HUES6 (cell line): Measurements from ENCODE around the gene CDC42EP1.
"Not testable (repeated sequence)": the region's sequence is repeated elsewhere in the genome, so short reads cannot be mapped to it uniquely, and the experiment has no call there.

Source experiments
- H3K27ac ChIP-seq: 2 replicates; pipeline ENCODE4 v1.7.0; 2013; ENCODE audit warnings: low read depth, mild to moderate bottlenecking, low read length, inconsistent platforms
- H3K27me3 ChIP-seq: 2 replicates; pipeline ENCODE4 v1.6.1; 2013; ENCODE audit warnings: low read length; ENCODE audit not compliant: control insufficient read depth, insufficient read depth
- H3K36me3 ChIP-seq: 2 replicates; pipeline ENCODE4 v1.6.1; 2013; ENCODE audit warnings: low read length; ENCODE audit not compliant: control insufficient read depth, insufficient read depth
- H3K4me1 ChIP-seq: 2 replicates; pipeline ENCODE4 v1.6.1; 2013; ENCODE audit warnings: low read length; ENCODE audit not compliant: control insufficient read depth, insufficient read depth
- H3K4me3 ChIP-seq: 2 replicates; pipeline ENCODE4 v1.5.1; 2013; ENCODE audit warnings: low read depth, low read length
- H3K9ac ChIP-seq: one replicate; pipeline ENCODE4 v1.6.1; 2013; ENCODE audit warnings: mild to moderate bottlenecking, low read length
- H3K9me3 ChIP-seq: 2 replicates; pipeline ENCODE4 v1.6.1; 2013; ENCODE audit warnings: low read depth, low read length; ENCODE audit not compliant: control insufficient read depth, insufficient read depth

CDC42EP1 gene

DNA sequence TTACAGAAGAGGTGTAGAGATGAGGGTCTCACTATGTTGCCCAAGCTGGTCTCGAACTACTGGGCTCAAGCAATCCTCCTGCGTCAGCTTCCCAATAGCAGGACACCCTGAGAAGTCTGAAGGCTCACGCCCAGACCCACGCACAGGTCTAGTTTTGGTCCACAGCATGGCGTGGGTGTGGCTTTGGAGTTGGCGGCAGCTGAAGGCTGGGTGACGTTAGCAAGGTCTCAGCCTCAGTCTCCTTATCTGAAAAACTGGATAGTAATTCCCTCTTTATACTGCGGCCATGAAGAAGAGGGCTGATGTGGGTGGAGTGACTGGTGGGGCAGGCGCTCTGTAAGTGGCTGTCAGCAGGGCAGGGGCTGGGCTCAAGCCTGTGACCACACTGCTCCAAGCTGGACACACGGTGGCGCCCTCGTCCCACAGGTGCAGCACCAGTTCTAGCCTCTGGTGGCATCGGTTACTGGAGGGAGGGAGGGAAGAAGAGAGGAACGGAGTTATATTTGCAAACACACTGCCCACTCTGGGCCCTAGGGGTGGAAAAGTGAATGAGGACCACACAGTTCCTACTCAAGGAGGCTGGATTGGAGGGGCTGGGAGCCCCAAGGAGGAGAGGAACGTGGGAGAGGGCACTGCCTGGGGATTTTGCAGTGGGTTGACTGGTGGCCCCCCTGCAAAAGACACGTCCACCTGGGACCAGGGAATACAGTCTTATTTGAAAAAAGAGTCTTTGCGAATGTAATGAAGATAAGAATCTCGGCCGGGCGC lies 21.5 kb upstream of the CDC42EP1 start:
- H3K9ac ChIP-seq, result no peak overlapping the region
- no peak overlapping the region for H3K4me3 ChIP-seq
- no peaks in the 10 kb centered on the region for H3K9me3 ChIP-seq
- H3K36me3 ChIP-seq, result no peaks in the 10 kb centered on the region
- no peaks in the 10 kb centered on the region for H3K27me3 ChIP-seq
- peaks cover 13% of the 10 kb centered on the region; the same call in 1 of the 2 replicates for H3K4me1 ChIP-seq
- H3K27ac ChIP-seq, result no peak overlapping the region

DNA sequence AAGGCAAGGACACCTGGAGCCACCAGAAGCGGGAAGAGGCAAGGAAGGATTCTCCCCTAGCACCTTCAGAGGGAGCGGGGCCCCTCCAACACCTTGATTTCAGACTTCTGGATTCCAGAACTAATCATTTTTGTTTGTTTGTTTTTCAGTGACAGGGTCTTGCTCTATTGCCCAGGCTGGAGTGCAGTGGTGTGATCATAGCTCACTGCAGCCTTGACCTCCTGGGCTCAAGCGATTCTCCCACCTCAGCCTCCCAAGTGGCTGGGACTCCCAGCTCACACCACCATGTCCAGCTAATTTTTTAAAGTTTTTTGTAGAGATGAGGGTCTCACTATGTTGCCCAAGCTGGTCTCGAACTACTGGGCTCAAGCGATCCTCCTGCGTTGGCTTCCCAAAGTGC lies 20.5 kb upstream of the CDC42EP1 start:
- H3K4me3 ChIP-seq, H3K9ac ChIP-seq, H3K9me3 ChIP-seq, H3K27ac ChIP-seq, H3K27me3 ChIP-seq, H3K36me3 ChIP-seq: not testable (repeated sequence)
- H3K4me1 ChIP-seq, result peaks cover 13% of the 10 kb centered on the region; the same call in 1 of the 2 replicates

DNA sequence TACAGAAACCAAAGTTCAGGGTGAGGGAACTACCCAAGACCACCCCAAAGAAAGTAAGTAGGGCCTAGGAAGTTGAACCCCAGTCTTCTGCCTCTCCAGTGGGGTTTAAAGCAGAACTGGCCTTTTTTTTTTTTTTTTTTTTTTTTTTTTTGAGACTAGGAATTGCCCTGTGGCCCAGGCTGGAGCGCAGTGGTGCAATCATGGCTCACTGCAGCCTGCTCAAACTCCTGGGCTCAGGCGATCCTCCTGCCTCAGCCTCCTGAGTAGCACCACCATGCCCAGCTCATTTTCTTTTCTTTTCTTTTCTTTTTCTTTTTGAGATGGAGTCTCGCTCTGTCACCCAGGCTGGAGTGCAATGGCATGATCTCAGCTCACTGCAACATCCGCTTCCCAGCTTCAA lies 17.9 kb upstream of the CDC42EP1 start:
- not testable (repeated sequence) for H3K9me3 ChIP-seq, H3K27ac ChIP-seq, H3K27me3 ChIP-seq, H3K36me3 ChIP-seq, H3K4me3 ChIP-seq
- Histone ChIP-seq H3K9ac (peak overlapping the region; percentile 17), H3K4me1 (peaks cover 35% of the 10 kb centered on the region)

DNA sequence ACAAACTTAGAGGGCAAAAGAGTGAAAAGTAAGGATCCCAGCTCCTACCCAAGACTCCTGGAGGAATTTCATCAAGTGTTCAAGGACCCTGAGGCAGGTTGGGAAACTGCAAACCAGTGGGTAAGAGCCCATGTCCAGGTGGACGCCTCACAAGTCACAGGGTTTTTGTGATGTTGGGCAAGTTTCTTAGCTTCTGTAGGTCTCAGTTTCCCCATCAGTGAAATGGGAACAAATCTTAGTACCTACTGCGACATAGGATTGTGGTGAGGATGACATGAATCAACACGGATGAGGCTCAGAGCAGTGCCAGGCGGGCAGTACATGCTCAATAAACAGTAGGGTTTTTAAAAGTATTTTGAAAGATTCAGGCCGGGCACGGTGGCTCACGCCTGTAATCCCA lies 17.3 kb upstream of the CDC42EP1 start:
- Histone ChIP-seq H3K36me3 (no peaks in the 10 kb centered on the region), H3K4me1 (peaks cover 38% of the 10 kb centered on the region), H3K9ac (no peak overlapping the region), H3K9me3 (no peaks in the 10 kb centered on the region), H3K27me3 (no peaks in the 10 kb centered on the region), H3K27ac (no peak overlapping the region), H3K4me3 (no peak overlapping the region)

DNA sequence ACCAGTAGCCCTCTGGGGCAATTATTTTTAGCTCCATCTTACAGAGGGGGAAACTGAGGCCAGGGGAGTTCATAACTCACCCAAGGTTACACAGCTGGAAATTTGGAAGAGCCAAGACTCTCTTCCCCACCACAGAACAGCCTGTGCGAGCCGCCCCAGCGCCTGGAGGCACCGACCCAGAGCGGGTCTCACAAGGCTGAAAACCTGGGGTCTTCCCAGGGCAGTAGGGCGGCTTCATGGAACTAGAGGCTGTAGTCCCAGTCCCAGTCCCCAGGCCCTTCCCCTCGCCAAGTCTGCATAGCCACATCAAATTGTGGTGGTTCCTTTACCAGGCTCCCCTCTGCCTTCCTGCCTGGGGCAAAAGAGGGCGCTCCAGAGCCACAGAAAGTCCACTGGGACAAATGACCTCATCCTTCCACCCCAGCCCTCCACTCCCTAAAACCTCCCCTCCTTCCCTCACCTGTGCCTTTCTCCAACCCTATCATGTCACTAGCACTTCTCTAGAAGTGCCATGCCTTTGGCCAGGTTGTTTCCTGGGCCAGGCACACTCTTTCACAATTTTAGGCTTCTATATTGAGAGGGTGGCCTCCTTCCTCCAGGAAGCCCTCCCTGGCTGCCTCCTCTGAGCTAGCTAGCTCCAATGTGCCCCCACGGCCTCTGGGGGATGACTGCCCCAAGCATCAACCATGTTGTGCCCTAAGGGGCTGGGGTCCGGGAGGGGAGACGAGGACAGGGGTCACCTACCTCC lies 15.2 kb upstream of the CDC42EP1 start:
- peaks cover 44% of the 10 kb centered on the region for H3K4me1 ChIP-seq
- peak overlapping the region; percentile 73; the same call in 1 of the 2 replicates for H3K27ac ChIP-seq
- no peaks in the 10 kb centered on the region for H3K36me3 ChIP-seq
- H3K9me3 ChIP-seq, result no peaks in the 10 kb centered on the region
- no peaks in the 10 kb centered on the region for H3K27me3 ChIP-seq
- peak overlapping the region; percentile 40 for H3K9ac ChIP-seq
- peak overlapping the region; percentile 46 for H3K4me3 ChIP-seq

DNA sequence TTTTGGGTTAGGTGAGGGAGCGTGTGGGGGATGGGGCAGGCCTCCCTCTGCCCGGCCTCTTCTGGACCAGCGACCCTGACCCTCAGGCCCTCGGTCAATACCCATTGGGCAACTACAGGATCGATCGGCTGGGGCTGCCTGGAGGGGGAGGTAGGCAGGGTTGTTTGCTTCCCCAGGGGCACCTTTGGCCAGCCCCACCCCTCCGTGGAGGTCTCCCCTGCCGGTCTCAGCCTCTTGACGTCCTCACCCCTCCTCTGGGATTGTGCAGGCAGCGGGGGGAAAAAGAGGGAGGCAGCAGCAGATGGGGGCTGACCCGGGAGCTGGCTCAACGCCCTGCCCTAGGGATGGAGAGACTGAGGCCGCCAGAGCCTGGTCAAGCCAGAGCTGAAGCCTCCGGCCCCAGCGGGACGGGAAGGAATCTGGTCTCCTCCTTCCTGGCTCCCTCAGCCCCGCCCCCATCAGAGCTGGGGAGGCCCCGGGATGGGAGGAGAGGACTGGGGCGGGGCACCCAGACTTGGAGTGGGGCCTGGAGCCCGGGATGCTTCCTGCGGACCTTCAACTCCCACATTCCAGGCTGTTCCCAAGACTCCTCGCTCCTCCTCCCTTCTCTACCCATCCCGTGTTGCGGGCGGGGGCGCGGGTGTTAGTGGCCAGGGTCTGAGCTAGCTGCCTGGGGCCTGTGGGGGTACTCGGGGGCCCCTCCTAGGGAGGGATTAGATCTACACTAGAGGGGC lies 14.4 kb upstream of the CDC42EP1 start:
- Histone ChIP-seq H3K4me1 (peaks cover 41% of the 10 kb centered on the region), H3K4me3 (peak overlapping the region; percentile 46), H3K27me3 (no peaks in the 10 kb centered on the region), H3K9me3 (no peaks in the 10 kb centered on the region), H3K9ac (peak overlapping the region; percentile 59), H3K36me3 (no peaks in the 10 kb centered on the region), H3K27ac (peak overlapping the region; percentile 73; the same call in 1 of the 2 replicates)

DNA sequence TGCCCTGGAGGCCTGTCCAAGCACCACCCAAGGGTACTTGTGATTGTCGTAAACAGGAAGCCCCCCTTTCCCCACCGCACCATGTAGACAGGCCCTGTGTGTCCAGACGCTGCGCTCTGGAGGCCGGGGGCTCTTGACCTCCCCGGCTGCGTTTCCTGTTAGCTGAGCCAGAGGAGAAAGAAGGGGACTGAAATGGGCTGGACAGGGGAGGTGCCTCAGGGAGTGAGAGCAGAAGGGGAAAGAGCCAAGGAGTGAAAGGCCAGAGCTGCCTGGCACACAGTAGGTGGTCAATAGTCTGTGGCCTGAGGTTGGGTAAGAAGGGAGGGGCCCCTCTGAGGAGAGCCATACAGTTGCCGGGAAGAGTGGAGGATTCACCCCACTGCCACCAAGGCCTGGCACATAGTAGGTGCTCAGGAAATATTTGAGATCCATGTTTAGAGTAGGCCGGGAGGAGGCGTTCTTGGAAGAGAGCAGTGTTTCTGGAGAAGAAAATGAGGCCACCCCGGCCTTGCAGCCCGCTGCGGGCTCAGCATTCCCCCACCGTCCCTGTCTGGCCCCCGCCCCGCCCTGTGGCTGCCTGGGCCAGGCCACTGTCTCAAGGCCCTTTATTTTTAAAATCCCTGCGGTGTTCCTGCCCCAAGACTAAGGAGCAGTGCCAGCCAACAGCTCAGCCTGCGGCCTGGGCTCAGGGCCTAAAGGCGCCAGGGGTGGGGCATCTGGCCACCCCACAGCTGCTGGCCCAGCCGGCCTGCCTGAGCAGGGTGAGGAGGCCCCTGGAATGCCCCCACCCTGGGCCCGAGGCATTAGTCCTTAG lies 13.6 kb upstream of the CDC42EP1 start:
- H3K27me3 ChIP-seq, result no peaks in the 10 kb centered on the region
- H3K9ac ChIP-seq, result peak overlapping the region; percentile 59
- no peaks in the 10 kb centered on the region for H3K36me3 ChIP-seq
- H3K4me1 ChIP-seq, result peaks cover 41% of the 10 kb centered on the region
- peak overlapping the region; percentile 73; the same call in 1 of the 2 replicates for H3K27ac ChIP-seq
- no peaks in the 10 kb centered on the region for H3K9me3 ChIP-seq
- H3K4me3 ChIP-seq, result peak overlapping the region; percentile 46

DNA sequence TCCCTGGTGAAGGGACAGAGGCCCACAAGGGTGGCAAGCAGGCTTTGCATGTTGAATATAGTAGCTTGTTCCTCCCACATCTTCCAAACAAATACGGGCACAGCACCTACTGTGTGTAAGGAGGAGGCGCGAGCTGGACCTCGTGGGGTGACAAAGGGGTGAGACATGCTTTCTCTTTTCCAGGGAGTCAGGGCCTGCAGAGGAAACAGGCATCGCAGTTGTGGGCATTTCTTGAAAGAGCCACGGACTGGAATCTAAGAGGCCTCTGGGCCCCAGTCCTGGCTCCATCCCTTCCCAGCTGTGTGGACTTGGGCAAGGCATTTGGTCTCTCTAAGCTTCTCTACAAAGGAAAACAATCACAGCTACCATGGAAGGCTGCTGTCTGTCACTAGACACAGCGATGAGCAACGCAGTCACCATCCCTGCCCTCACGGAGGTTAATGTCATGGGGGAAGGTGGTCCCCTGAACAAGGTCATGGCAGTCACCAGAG lies 13.0 kb upstream of the CDC42EP1 start:
- no peaks in the 10 kb centered on the region for H3K36me3 ChIP-seq
- H3K27me3 ChIP-seq, result no peaks in the 10 kb centered on the region
- no peaks in the 10 kb centered on the region for H3K9me3 ChIP-seq
- peak overlapping the region; percentile 73; the same call in 1 of the 2 replicates for H3K27ac ChIP-seq
- no peak overlapping the region for H3K9ac ChIP-seq
- peaks cover 40% of the 10 kb centered on the region for H3K4me1 ChIP-seq
- no peak overlapping the region for H3K4me3 ChIP-seq

DNA sequence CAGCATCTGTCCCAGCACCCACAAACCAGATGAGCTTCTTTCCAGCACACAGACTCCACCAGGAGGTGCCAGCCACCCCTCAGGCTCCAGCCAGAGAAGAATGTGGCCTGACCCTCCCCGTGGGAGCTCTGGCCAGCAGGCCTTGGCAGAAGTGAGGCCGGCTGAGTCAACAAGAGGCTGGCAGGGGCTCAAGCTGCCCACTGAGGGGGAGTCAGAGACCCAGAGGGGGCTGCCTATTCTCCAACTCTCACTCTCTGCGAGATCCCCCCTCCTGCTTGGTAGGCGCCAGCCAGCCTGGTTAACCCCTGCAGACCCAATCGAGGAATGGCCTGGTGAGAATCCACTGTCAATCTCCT lies 10.6 kb upstream of the CDC42EP1 start:
- Histone ChIP-seq H3K9me3 (no peaks in the 10 kb centered on the region), H3K9ac (peak overlapping the region; percentile 10), H3K36me3 (no peaks in the 10 kb centered on the region), H3K4me1 (peaks cover 48% of the 10 kb centered on the region), H3K4me3 (no peak overlapping the region), H3K27ac (no peak overlapping the region), H3K27me3 (no peaks in the 10 kb centered on the region)

DNA sequence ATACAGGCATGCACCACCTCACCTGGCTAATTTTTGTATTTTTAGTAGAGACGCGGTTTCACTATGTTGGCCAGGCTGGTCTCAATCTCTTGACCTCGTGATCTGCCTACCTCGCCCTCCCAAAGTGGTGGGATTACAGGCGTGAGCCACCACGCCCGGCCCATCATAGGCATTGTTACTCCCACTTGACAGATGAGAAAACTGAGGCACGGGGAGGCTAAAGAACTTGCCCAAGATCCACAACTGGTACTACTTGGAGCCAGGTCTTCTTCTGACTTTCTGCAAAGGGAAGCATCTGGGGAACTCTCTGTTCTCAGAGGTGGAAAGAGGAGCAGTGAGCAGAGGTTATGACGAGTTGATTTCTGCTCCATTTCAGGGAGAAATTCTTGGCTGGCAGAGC lies 9.4 kb upstream of the CDC42EP1 start:
- not testable (repeated sequence) for H3K4me3 ChIP-seq, H3K9ac ChIP-seq, H3K36me3 ChIP-seq, H3K9me3 ChIP-seq, H3K27me3 ChIP-seq, H3K27ac ChIP-seq
- peaks cover 38% of the 10 kb centered on the region for H3K4me1 ChIP-seq
